ENCODE results near the gene MYRIP.

GRCh38 chr3:40240921-40241320 lies 431.5 kb downstream of the MYRIP start:
- TF ChIP-seq YY1 (IDR thresholded peaks at IDR 0.05; ENCODE audit: insufficient read depth, insufficient read length) (no peak), ZNF274 (IDR thresholded peaks at IDR 0.05; ENCODE audit: low read depth, low read length) (no peak)
